Effector memory CD8-positive, alpha-beta T cell (primary cell): ENCODE measurements around the gene ABHD16B.
"Not testable (repeated sequence)": the region's sequence is repeated elsewhere in the genome, so short reads cannot be mapped to it uniquely, and the experiment has no call there.

Experiments used
- ATAC-seq: fragments of 150-1000 bp; cut with Tn5 transposase; replicated peaks from 2 replicates; pipeline ENCODE4 v1.10.0; 2021; ENCODE audit warnings: mild to moderate bottlenecking, moderate library complexity
- DNase-seq, 3 experiments: peaks; one replicate each; pipeline ENCODE4 v3.0.0; 2021
- H3K27ac Mint-ChIP-seq, 2 donors: one replicate each; pipeline ENCODE4 v1.8.0; 2022; ENCODE audit warnings: mild to moderate bottlenecking in 2 of 2, mixed read lengths in 2 of 2, moderate library complexity in 2 of 2
- H3K27me3 Mint-ChIP-seq, 2 donors: one replicate each; pipeline ENCODE4 v1.8.0; 2022; ENCODE audit warnings: mixed read lengths in 2 of 2
- H3K36me3 Mint-ChIP-seq: one replicate; pipeline ENCODE4 v1.8.0; 2022; ENCODE audit warnings: mild to moderate bottlenecking, moderate library complexity, mixed read lengths; ENCODE audit not compliant: insufficient read depth
- H3K4me1 Mint-ChIP-seq, 2 donors: one replicate each; pipeline ENCODE4 v1.8.0; 2022; ENCODE audit warnings: low read depth in 2 of 2, mixed read lengths in 2 of 2
- H3K4me3 Mint-ChIP-seq, 2 donors: one replicate each; pipeline ENCODE4 v1.8.0; 2022; ENCODE audit warnings: mild to moderate bottlenecking in 2 of 2, mixed read lengths in 2 of 2, moderate library complexity in 2 of 2
- H3K9me3 Mint-ChIP-seq, 2 donors: one replicate each; pipeline ENCODE4 v1.8.0; 2022; ENCODE audit warnings: mixed read lengths in 2 of 2

ABHD16B gene

DNA sequence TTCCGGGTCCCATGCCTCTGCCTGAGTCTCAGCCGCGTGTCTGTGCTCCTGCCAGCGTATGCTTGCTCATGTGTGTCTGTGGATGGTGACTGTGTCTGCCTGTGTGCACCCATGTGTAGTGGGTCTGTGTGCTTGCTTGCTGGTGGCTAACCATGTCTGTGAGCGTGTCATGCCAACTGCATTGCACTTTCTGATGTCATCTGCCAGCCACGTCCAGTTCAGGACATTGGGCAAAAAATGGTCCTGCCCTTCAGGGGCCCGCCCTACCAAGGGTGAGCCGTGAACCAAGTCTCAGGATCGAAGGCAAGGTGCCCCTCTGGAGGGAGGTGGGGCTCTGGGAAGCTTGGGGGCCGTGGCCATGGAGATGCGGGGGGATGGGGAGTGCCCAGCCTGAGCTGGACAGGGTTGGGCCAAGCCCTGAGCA lies 20.9 kb upstream of the ABHD16B start:
- no peak for ATAC-seq
- Mint-ChIP-seq H3K27ac (no peak overlapping the region), H3K27me3 (peaks cover 25 to 44% of the 10 kb centered on the region in 2 donors), H3K36me3 (peaks cover 4% of the 10 kb centered on the region), H3K4me3 (no peak overlapping the region), H3K4me1 (peaks cover 8 to 11% of the 10 kb centered on the region in 2 donors), H3K9me3 (no peaks in the 10 kb centered on the region)
- DNase-seq, result no peak

- H3K9me3 Mint-ChIP-seq, result no peaks in the 10 kb centered on the region
- peaks cover 8 to 12% of the 10 kb centered on the region in 2 donors for H3K4me1 Mint-ChIP-seq
- H3K36me3 Mint-ChIP-seq, result peaks cover 4% of the 10 kb centered on the region
- H3K27me3 Mint-ChIP-seq, result peaks cover 25 to 44% of the 10 kb centered on the region in 2 donors
- no peak overlapping the region for H3K27ac Mint-ChIP-seq
- DNase-seq, result no peak
- no peak for ATAC-seq
- H3K4me3 Mint-ChIP-seq, result no peak overlapping the region
Measured at GRCh38 chr20:63842258-63842657, 19.0 kb upstream of the ABHD16B start.

- H3K4me1 Mint-ChIP-seq, result peaks cover 4 to 12% of the 10 kb centered on the region in 2 donors
- peaks cover 4% of the 10 kb centered on the region for H3K36me3 Mint-ChIP-seq
- no peaks in the 10 kb centered on the region for H3K9me3 Mint-ChIP-seq
- no peak for ATAC-seq
- H3K27ac Mint-ChIP-seq, result no peak overlapping the region
- no peak for DNase-seq
- peaks cover 25 to 44% of the 10 kb centered on the region in 2 donors for H3K27me3 Mint-ChIP-seq
- no peak overlapping the region for H3K4me3 Mint-ChIP-seq
Measured at GRCh38 chr20:63843222-63843621, 18.1 kb upstream of the ABHD16B start.

GRCh38 chr20:63843778-63844177 lies 17.5 kb upstream of the ABHD16B start:
- Mint-ChIP-seq H3K36me3 (peaks cover 4% of the 10 kb centered on the region), H3K4me3 (peak overlapping the region in 1 of 2 donors; percentile 42), H3K4me1 (peaks cover 4 to 12% of the 10 kb centered on the region in 2 donors), H3K27me3 (peaks cover 25 to 44% of the 10 kb centered on the region in 2 donors), H3K27ac (no peak overlapping the region), H3K9me3 (no peaks in the 10 kb centered on the region)
- no peak for ATAC-seq
- DNase-seq, result no peak

DNA sequence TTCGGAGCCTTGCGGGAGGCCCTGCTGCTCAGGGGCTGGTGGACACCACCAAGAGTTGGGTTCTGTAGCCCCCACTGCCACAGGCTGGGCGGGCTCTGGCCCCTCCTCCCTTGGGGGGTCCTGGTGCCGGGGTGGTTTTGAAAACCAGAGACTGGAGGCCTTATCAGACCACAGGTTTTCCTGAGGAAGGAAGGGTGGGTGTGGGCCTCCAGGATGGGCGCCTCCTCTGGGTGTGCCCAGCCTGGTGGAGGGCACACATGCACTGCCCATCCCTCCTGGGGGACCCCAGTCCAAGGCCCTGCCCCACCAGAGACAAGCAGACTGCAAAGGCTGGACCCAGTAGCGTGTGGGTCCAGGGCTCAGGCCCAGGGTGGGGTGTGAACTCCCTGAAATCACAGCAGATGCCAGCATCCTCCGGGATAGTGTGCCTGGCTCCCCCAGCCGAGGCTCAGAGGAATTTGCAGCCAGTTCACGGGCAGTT lies 16.7 kb upstream of the ABHD16B start:
- Mint-ChIP-seq H3K4me3 (no peak overlapping the region), H3K9me3 (no peaks in the 10 kb centered on the region), H3K36me3 (peaks cover 4% of the 10 kb centered on the region), H3K4me1 (peaks cover 4 to 12% of the 10 kb centered on the region in 2 donors), H3K27ac (no peak overlapping the region), H3K27me3 (peaks cover 25 to 44% of the 10 kb centered on the region in 2 donors)
- DNase-seq (no peak), ATAC-seq (no peak)

DNA sequence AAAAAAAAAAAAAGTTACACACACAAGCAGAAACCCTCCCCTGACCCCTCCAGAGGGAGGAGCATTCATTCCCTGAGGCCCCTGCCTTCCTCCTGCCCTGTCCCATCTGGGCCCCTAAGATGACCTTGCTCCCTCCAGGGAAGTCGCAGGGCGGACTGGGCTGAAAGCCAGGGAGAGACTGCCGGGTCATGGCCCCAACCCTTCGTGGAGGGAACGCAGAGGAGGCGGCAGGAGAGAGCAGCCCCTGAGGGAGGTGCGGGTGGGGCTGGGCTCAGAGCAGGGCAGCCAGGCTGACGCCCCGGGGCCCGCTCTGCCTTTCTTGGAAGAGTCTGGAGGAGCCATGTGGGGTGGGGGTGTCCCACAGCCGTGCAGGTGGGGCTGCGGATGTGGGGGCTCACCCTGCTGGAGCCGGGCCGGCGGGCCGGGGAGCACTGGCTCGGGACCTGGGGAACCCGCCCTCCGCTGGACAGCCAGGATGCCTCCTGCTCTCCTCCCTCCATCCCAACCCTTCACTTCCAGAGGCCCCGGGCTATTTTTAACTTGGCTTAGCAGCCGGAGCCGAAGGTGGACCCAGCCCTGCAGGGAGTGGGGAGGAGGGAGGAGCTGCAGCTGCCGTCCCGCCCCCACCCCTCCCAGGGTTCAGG lies 15.0 kb upstream of the ABHD16B start:
- Mint-ChIP-seq H3K27me3 (peaks cover 36 to 49% of the 10 kb centered on the region in 2 donors), H3K9me3 (no peaks in the 10 kb centered on the region), H3K4me1 (peaks cover 4 to 17% of the 10 kb centered on the region in 2 donors), H3K4me3 (no peak overlapping the region), H3K36me3 (peaks cover 4% of the 10 kb centered on the region), H3K27ac (no peak overlapping the region)
- no peak for ATAC-seq
- no peak for DNase-seq

- Mint-ChIP-seq H3K4me1 (peaks cover 4 to 17% of the 10 kb centered on the region in 2 donors), H3K27ac (no peak overlapping the region), H3K9me3 (no peaks in the 10 kb centered on the region), H3K4me3 (no peak overlapping the region), H3K36me3 (peaks cover 4% of the 10 kb centered on the region), H3K27me3 (peaks cover 39 to 52% of the 10 kb centered on the region in 2 donors)
- DNase-seq (no peak), ATAC-seq (no peak)
Measured at GRCh38 chr20:63846888-63847236, 14.4 kb upstream of the ABHD16B start.

DNA sequence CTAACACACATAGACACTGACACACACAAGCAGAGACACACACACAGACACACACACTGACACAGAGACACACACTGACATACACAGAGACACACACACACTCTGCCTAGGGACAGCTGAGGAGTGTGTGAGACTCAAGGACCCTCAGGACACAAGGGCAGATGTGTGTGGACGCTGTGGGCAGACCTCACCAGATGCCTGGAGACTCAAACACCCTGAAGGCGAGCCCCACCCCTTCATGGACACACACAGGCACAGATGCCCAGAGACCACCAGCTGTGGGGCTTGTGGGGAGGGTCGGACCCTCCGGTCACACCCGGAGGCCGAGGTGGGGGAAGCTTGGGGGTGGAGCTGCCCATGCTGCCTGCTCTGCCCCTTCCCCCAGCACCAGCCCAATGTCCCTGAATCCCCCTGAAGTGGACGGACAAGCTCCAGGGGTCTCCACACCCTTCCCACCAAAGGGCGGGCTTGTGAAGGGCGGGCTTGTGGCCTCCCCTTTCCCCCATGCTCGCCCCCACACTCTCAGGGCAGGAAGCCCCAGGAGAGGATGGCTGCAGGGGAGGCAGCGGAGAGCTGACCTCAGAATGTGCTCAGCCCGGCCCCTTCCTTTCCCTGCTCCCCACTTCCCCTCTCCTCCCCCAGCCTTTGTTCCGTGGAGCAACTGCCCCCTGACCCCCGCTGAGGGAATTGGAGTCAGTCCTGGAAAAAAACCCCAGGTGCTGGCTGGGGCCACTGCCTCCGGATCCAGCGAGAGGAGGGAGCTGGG lies 13.9 kb upstream of the ABHD16B start:
- H3K4me1 Mint-ChIP-seq, result peaks cover 4 to 13% of the 10 kb centered on the region in 2 donors
- peaks cover 4% of the 10 kb centered on the region for H3K36me3 Mint-ChIP-seq
- DNase-seq (no peak), ATAC-seq (no peak)
- H3K9me3 Mint-ChIP-seq, result no peaks in the 10 kb centered on the region
- H3K27me3 Mint-ChIP-seq, result peaks cover 39 to 52% of the 10 kb centered on the region in 2 donors
- no peak overlapping the region for H3K27ac Mint-ChIP-seq
- no peak overlapping the region for H3K4me3 Mint-ChIP-seq

DNA sequence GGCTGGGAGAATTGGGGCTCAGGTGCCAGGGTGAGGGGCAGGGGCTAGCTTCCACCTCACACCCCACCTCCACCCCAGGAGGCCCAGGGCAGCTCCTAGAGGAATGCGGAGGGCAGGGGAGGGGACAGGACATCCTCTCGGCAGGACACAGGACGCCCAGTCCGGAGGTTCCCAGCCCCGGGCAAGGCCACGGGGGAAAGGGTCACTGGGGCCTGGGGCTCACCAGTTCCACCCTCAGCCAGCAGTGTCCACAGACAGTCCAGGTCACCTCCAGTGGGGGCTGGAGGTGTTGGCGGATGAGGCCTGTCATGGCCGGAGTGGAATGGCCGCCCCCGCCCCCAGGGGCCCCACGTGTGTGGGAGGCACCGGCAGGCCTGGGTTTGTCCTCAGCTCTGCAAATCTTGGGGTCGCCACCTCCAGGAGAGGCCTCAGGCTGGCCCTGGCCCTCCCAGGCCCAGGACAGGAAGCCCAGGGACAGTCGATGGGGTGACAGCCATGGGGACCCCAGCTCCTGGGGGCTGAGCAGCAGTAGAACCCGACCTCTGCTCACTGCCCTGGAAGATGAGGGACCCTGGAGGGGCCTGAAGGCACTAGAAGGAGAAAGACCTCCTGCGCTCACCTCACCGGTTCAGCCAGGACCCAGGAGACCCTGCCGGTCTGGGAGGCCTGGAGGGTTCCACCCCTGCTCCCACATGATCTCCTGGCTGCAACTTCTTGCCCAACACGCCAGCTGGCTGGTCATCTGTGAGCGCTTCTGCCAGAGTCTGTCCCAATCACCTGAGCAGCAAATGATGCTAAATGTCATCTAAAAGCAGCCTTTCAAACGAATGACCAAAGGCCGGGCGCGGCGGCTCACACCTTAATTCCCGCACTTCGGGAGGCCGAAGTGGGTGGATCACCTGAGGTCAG lies 13.0 kb upstream of the ABHD16B start:
- Mint-ChIP-seq H3K36me3 (peaks cover 4% of the 10 kb centered on the region), H3K4me1 (peaks cover 4 to 13% of the 10 kb centered on the region in 2 donors), H3K4me3 (no peak overlapping the region), H3K9me3 (no peaks in the 10 kb centered on the region), H3K27ac (no peak overlapping the region), H3K27me3 (peaks cover 34 to 47% of the 10 kb centered on the region in 2 donors)
- ATAC-seq (no peak), DNase-seq (no peak)

- ATAC-seq, result peak; percentile 32
- H3K36me3 Mint-ChIP-seq, result no peaks in the 10 kb centered on the region
- H3K9me3 Mint-ChIP-seq, result no peaks in the 10 kb centered on the region
- H3K4me1 Mint-ChIP-seq, result peaks cover 0 to 6% of the 10 kb centered on the region in 2 donors
- H3K4me3 Mint-ChIP-seq, result no peak overlapping the region
- no peak overlapping the region for H3K27ac Mint-ChIP-seq
- DNase-seq, result no peak
- H3K27me3 Mint-ChIP-seq, result peaks cover 23 to 29% of the 10 kb centered on the region in 2 donors
Measured at GRCh38 chr20:63850689-63851547, 10.4 kb upstream of the ABHD16B start.

DNA sequence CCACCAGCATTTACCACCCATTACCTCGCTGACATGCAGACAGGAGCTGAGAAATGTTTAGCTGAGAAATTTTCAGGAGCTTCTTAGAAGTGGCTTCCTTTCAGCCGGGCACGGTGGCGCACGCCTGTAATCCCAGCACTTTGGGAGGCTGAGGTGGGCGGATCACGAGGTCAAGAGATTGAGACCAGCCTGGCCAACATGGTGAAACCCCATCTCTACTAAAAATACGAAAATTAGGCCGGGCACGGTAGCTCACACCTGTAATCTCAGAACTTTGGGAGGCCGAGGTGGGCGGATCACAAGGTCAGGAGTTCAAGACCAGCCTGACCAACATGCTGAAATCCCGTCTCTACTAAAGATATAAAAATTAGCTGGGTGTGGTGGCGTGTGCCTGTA lies 9.8 kb upstream of the ABHD16B start:
- not testable (repeated sequence) for H3K27ac Mint-ChIP-seq, ATAC-seq, H3K9me3 Mint-ChIP-seq, H3K4me1 Mint-ChIP-seq, H3K36me3 Mint-ChIP-seq, H3K4me3 Mint-ChIP-seq, DNase-seq
- peaks cover 23 to 29% of the 10 kb centered on the region in 2 donors for H3K27me3 Mint-ChIP-seq

- H3K4me3 Mint-ChIP-seq, DNase-seq, H3K9me3 Mint-ChIP-seq, ATAC-seq, H3K27ac Mint-ChIP-seq, H3K36me3 Mint-ChIP-seq: not testable (repeated sequence)
- Mint-ChIP-seq H3K4me1 (peaks cover 9 to 18% of the 10 kb centered on the region in 2 donors), H3K27me3 (peaks cover 23 to 29% of the 10 kb centered on the region in 2 donors)
Measured at GRCh38 chr20:63853733-63854068, 7.6 kb upstream of the ABHD16B start.
